DOHH2 (cell line): Measurements from ENCODE around the gene TMC4.
"Not testable (repeated sequence)": the region's sequence is repeated elsewhere in the genome, so short reads cannot be mapped to it uniquely, and the experiment has no call there.

Experiments used
- H3F3A ChIP-seq: fragments of 200-600 bp; sonication (generic), shearing (Covaris generic); 2 replicates; pipeline ENCODE4 v1.6.0; 2016; ENCODE audit warnings: antibody characterized with exemption, mild to moderate bottlenecking; ENCODE audit not compliant: control insufficient read depth, insufficient read depth
- H3K27ac ChIP-seq: fragments of 200-600 bp; sonication (generic); 2 replicates; pipeline ENCODE4 v1.5.1; 2014; ENCODE audit warnings: low read depth, mild to moderate bottlenecking, low read length, moderate library complexity
- H3K27me3 ChIP-seq: fragments of 200-600 bp; sonication (generic); 2 replicates; pipeline ENCODE4 v1.6.1; 2014; ENCODE audit warnings: mild to moderate bottlenecking, low read length, mixed read lengths; ENCODE audit not compliant: control insufficient read depth
- H3K36me3 ChIP-seq: fragments of 200-600 bp; sonication (generic); 2 replicates; pipeline ENCODE4 v1.6.1; 2014; ENCODE audit warnings: mild to moderate bottlenecking, low read length, moderate library complexity, mixed read lengths; ENCODE audit not compliant: control insufficient read depth
- H3K4me1 ChIP-seq: fragments of 200-600 bp; sonication (generic); 2 replicates; pipeline ENCODE4 v1.6.1; 2014; ENCODE audit warnings: mild to moderate bottlenecking, low read length, mixed read lengths; ENCODE audit not compliant: control insufficient read depth
- H3K4me2 ChIP-seq: fragments of 200-600 bp; sonication (generic); 2 replicates; pipeline ENCODE4 v1.6.0; 2014; ENCODE audit warnings: mild to moderate bottlenecking, low read length, moderate library complexity
- H3K4me3 ChIP-seq: fragments of 200-600 bp; sonication (generic); 2 replicates; pipeline ENCODE4 v1.5.1; 2014; ENCODE audit warnings: mild to moderate bottlenecking, low read length, mixed read lengths
- H3K79me2 ChIP-seq: fragments of 200-600 bp; sonication (generic); 2 replicates; pipeline ENCODE4 v1.6.1; 2014; ENCODE audit warnings: mild to moderate bottlenecking, low read length, mixed read lengths; ENCODE audit not compliant: control insufficient read depth
- H3K9me2 ChIP-seq: fragments of 200-600 bp; sonication (generic); replicated peaks from 2 replicates; pipeline ENCODE4 v1.6.1; 2014; ENCODE audit warnings: mild to moderate bottlenecking, low read length, mixed read lengths; ENCODE audit not compliant: control insufficient read depth
- H3K9me3 ChIP-seq: fragments of 200-600 bp; sonication (generic); 2 replicates; pipeline ENCODE4 v1.6.1; 2014; ENCODE audit warnings: antibody characterized with exemption, low read length, mixed read lengths; ENCODE audit not compliant: control insufficient read depth, insufficient read depth
- H4K20me1 ChIP-seq: fragments of 200-600 bp; sonication (generic); 2 replicates; pipeline ENCODE4 v1.6.0; 2014; ENCODE audit warnings: low read depth, mild to moderate bottlenecking, antibody characterized with exemption, low read length, moderate library complexity; ENCODE audit not compliant: control insufficient read depth, insufficient read depth
- CTCF ChIP-seq: fragments of 200-600 bp; sonication (generic); IDR thresholded peaks from one replicate; pipeline ENCODE4 v1.5.1; 2014; ENCODE audit warnings: antibody characterized with exemption, mild to moderate bottlenecking, low read depth, low read length; ENCODE audit not compliant: poor library complexity, severe bottlenecking
- EZH2phosphoT487 ChIP-seq: fragments of 200-600 bp; sonication (generic); IDR thresholded peaks from 2 replicates; pipeline ENCODE4 v1.6.1; 2017; ENCODE audit warnings: borderline replicate concordance, mild to moderate bottlenecking, antibody characterized with exemption, low read length, moderate library complexity, mixed read lengths

Gene TMC4

GRCh38 chr19:54186934-54187381 lies 14.0 kb upstream of the TMC4 start:
- no peaks in the 10 kb centered on the region for H3K27me3 ChIP-seq

GRCh38 chr19:54186351-54186750 lies 13.4 kb upstream of the TMC4 start:
- peaks cover 6% of the 10 kb centered on the region; the same call in 1 of the 2 replicates for H3F3A ChIP-seq
- no peaks in the 10 kb centered on the region for H3K9me2 ChIP-seq
- H3K4me2 ChIP-seq: no peak overlapping the region
- peaks cover 4% of the 10 kb centered on the region; the same call in 1 of the 2 replicates for H4K20me1 ChIP-seq
- H3K27ac ChIP-seq: no peak overlapping the region
- H3K9me3 ChIP-seq: no peaks in the 10 kb centered on the region
- peaks cover 8% of the 10 kb centered on the region for H3K4me1 ChIP-seq
- peaks cover 17% of the 10 kb centered on the region for H3K79me2 ChIP-seq
- H3K27me3 ChIP-seq: no peaks in the 10 kb centered on the region
- peaks cover 6% of the 10 kb centered on the region; the same call in 1 of the 2 replicates for H3K36me3 ChIP-seq
- TF ChIP-seq CTCF (no peak), EZH2phosphoT487 (no peak)
- H3K4me3 ChIP-seq: no peak overlapping the region

More at GRCh38 chr19:54186934-54187381, 14.0 kb upstream of the TMC4 start:
- H3K36me3 ChIP-seq: peaks cover 8% of the 10 kb centered on the region; the same call in 1 of the 2 replicates
- peaks cover 4% of the 10 kb centered on the region; the same call in 1 of the 2 replicates for H4K20me1 ChIP-seq
- TF ChIP-seq CTCF (no peak), EZH2phosphoT487 (no peak)
- no peak overlapping the region for H3K27ac ChIP-seq
- no peaks in the 10 kb centered on the region for H3K9me3 ChIP-seq
- H3K79me2 ChIP-seq: peaks cover 23% of the 10 kb centered on the region
- H3K4me1 ChIP-seq: peaks cover 13% of the 10 kb centered on the region
- no peak overlapping the region for H3K4me2 ChIP-seq
- H3F3A ChIP-seq: peaks cover 6% of the 10 kb centered on the region; the same call in 1 of the 2 replicates
- H3K4me3 ChIP-seq: no peak overlapping the region
- no peaks in the 10 kb centered on the region for H3K9me2 ChIP-seq

- H3K9me3 ChIP-seq: no peaks in the 10 kb centered on the region
- H3K4me2 ChIP-seq: no peak overlapping the region
- H3K4me3 ChIP-seq: no peak overlapping the region
- no peaks in the 10 kb centered on the region for H3K9me2 ChIP-seq
- peaks cover 6% of the 10 kb centered on the region; the same call in 1 of the 2 replicates for H3F3A ChIP-seq
- peaks cover 11% of the 10 kb centered on the region; the same call in 1 of the 2 replicates for H3K36me3 ChIP-seq
- H3K27ac ChIP-seq: no peak overlapping the region
- peaks cover 20% of the 10 kb centered on the region for H3K4me1 ChIP-seq
- H3K79me2 ChIP-seq: peaks cover 10% of the 10 kb centered on the region
- no peak for TF ChIP-seq EZH2phosphoT487
- TF ChIP-seq CTCF: no peak
- no peaks in the 10 kb centered on the region for H3K27me3 ChIP-seq
- peaks cover 10% of the 10 kb centered on the region; the same call in 1 of the 2 replicates for H4K20me1 ChIP-seq
Observed at GRCh38 chr19:54183431-54183830, 10.5 kb upstream of the TMC4 start.

GRCh38 chr19:54181894-54182293 lies 8.9 kb upstream of the TMC4 start:
- H3K79me2 ChIP-seq, H3K4me3 ChIP-seq, H3K9me3 ChIP-seq, H3K9me2 ChIP-seq, H4K20me1 ChIP-seq, H3K4me2 ChIP-seq, H3K27ac ChIP-seq, H3F3A ChIP-seq, H3K27me3 ChIP-seq: not testable (repeated sequence)
- Histone ChIP-seq H3K4me1 (peaks cover 13% of the 10 kb centered on the region), H3K36me3 (peaks cover 13% of the 10 kb centered on the region; the same call in 1 of the 2 replicates)
